ENCODE results near the gene SNRPD2.

The SNRPD2 gene

DNA sequence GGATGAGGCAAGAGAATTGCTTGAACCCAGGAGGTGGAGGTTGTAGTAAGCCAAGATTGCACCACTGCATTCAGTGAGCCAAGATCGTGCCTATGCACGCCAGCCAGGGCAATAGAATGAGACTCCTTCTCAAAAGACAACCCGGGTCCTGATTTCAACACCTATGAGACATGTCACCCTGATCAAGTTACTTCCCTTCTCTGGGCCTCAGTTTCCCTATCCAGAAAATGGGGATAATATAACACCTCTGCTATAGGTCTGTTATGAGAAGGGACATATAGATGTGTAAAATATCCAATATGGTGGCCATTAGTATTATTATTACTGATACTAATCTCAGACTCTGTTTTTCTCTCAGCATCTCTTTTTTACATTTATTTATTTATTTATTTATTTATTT lies 36.7 kb downstream of the SNRPD2 start:
- no peak for DNase-seq

DNA sequence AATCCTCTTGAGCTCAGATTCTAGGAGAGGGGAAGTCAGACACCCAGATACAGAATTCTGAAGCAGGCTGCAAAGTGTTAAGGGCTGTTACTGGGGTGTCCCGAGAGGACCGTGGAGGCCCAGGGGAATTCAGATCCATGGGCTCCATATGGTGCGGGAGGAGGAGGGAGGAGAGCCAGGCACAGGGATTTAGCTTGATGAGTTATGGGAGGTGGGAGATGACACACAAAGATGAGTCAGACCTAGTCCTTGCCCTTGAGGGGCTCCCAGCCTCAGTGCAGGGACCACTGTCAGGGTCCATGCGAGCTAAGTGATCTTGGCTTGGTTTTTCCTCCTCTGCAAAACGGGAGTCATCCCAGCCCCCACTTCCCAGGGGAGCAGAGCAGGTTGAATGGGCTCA lies 38.1 kb downstream of the SNRPD2 start:
- DNase-seq: no peak

DNA sequence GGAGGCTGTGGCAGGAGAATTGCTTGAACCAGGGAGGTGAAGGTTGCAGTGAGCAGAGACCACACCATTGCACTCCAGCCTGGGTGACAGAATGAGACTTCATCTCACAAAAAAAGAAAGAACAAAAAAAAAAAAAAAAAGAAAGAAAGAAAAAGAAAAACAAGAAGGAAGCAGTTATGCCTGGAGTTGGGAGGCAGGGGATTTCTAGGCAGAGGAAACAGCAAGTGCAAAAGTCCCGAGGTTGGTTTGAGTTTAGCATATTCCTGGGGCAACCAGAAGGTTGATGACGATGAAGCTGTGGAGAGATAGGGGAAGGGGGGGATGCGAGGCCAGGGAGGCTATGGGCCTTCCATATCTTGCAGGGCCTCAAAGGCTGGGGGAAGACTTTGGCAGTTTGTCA lies 41.0 kb downstream of the SNRPD2 start:
- no peak for DNase-seq

DNA sequence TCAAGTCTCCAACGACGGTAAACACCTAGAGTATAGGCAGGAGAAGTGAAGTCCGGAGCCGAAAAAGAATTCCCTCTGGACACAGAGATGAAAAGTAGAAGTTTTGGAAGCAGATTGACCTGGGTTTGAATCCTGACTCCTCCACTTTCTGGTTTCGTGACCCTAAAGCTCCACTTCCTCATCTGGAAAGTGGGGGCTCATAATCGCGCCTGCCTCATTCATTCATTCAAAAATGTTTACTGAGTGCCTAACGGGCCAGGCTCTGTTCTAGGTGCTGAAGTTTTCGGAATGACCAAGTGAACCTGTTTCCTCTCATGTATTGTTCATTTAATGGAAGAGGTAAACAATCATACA lies 45.4 kb downstream of the SNRPD2 start:
- DNase-seq: no peak

DNA sequence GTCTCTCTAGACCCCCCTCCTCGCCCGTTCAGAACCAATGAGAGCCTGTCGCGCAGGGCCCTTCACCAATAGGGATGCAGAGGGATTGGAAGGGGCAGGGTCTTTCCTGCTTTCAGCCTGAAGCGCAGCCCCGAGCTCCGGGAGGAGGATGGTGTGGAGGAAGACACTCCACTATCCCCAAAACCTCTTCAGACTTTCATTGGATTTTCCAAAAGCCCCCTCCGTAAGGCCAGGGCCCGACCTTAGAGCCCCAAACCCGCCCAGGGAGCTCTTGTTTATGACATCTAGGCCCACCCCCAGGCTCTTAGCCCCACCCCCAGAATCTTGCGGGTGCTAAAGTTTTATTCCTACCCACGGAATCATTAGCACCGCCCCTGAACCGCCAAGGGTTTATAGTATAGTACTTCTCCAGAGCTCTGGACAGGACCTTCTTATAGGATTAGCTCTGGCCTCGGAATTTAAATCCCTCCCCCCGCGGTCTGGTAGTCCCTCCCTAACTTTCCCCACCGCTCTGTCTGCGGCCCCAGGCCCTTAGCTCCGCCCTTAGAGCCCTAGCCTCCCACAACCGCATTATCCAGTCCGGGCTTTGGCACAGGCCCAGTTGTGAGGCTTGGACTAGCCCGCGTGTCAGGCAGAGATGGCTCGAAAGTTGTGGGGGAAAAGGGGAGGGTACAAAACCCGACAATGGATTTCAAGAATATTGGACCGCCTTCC lies 46.0 kb downstream of the SNRPD2 start:
- DNase-seq: peak; percentile 93

DNA sequence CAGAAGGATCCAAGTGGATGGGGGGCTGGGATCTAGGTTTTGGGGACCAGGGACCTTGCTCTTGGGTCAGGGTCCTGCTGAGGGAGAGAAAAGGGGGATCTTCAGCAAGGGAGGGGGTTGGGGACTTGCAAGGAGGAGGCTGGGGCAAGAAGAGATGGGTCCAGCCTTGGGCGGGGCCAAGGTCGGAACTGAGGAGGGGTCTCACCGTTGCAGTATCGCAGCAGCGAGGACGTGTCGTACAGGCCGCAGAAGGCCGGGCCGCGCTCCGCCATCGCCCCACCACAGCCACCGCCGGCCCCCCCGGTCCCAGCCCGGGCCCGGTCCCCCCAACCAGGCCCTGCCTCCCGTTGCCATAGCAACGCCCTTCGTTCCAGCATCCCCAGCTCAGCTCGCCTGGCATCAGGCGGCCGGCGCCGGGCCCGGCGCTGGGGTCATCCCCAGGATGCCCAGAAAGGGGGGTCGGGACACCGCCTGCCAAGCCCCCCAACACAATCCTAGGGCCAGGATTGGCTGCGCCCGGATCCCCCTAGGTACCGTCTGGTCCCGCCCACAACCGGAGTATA lies 46.6 kb downstream of the SNRPD2 start:
- DNase-seq: no peak

DNA sequence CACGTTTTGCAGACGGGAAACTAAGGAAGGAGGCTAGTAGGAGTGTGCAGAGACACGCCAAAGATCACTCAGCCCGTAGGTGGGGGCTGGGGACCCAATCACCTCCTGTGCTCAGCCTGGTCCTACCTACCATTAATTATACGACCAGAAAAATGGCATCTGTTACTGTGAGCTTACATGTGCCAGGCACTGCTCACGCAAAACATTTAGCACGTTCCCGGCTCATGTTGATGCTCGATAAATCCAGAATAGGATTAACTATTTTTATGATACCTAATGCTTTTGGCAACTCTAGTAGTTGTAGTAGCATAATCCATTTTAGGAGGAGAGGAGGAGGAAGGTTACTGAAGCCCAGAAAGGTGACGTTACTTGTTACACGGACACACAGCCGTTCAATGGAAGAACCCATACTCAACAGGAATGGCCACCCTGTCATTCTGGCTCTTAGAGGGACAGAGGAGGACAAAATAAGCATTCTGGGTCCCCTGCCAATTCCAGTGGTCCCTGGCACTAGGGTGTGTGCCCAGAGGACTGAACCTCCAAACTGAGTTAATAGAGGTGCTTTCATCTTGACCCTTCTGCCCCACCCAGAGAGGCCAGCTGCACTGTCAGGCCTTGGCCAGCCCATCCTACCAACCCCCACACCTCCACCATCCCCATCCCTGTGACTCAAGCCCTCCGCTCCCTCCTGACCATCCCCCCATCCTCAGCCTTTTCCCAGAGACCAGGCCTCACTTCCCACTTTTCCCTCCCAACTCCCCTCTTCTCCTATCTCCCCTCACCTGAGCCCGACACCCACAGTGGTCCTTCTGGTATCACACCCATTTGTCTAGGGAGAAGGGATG lies 47.6 kb downstream of the SNRPD2 start:
- no peak for DNase-seq

DNA sequence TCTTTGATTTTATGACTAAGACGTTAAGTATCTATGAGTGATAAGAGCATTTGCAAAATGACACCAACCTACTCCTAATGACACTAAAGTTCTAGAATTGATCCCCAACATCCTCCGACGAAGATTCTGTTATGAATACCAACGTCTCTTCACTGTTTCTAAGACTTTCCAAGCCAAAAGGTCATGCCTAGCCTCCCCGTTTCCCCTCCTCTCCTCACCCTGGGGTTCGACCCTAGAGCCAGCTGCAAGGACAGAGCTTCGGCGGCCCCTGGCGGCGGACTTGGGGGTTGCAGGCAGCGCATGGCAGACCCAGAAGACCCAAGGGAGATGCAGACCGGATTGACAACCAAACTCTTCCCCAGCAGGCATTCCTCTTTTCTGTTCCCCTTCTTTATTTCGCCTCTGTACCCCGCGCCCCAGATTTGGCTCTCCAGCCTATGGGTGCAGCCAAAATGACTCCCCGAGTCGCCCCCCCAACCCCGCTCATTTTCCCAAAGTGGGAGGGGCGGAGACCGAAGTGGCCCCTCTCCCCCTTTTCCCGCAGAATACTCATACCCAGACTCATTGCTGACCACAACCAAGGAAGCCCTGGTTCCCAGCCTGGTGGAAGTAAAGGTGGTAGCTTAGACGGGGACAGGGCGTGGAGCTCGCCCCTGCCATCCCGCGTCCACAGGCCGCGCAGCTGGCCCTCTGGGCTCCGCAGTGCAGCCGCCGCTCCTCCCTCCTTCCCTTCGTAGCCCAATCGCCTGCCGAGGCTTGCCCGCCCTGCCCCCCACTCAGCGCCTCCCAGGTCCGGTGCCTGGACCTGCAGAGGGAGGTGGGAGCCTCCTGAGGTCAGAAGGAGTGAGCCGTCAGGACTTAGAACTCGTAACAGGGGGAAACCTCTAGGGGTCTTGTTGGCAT lies 48.5 kb downstream of the SNRPD2 start:
- DNase-seq: peak; percentile 95

DNA sequence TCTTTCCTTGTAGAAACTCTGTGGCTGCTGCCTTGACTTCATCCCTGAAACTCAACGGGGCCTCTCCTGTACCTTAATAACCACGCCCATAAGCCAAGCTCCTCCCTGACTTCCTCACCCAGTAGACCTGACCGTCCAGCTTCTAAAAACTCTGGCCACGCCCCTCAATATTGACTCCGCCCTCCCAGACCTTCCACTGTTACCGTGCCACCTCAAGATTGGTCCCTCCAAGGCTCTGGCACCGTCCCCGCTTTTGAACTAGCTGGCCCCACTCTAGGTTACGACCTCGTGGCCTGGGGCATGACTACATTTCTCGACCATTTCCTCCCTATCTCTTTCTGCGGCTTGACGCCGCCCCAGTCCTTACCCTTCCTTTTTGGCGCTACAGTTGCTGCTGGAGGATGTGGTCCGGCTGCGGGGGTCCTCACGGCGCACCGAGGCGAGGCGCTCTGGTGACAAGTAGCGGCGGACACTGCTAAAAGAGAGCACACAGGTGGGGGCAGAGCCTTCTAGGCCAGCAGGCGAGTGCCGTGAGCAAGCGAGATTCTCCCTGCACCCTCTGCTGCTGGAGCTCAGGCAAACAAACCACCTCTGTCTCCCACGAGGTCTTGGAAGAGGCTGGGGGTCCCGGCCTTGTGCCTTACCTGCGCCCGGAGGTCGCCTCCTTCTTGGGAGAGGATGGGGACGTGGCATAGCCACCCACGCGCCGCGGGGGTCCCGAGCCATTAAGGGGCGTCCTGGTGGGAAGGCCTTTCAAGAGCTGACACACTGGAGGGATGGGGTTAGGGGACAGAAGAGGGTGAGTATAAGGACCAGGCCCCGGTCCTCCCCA lies 50.3 kb downstream of the SNRPD2 start:
- peak; percentile 97 for DNase-seq

DNA sequence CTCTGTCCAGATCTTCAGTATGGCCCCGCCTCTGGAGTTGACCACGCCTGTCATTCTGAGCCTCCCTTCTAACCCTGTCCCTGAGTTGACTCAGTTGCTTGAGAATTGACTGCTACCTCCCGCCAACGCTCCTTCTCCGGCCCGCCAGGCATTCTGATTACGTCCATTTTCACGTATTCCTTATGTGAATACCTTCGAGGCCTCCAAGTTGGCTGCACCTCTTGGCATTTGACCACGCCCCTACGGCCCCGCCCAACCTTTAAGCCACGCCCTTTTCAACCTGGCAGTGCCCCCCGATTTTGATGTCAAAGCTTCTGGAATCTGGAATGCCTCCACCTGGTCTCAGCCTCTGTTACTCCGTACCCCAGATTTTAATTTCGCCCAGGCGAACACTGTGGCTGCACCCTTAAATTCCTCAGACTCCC lies 50.9 kb downstream of the SNRPD2 start:
- DNase-seq: peak; percentile 75

DNA sequence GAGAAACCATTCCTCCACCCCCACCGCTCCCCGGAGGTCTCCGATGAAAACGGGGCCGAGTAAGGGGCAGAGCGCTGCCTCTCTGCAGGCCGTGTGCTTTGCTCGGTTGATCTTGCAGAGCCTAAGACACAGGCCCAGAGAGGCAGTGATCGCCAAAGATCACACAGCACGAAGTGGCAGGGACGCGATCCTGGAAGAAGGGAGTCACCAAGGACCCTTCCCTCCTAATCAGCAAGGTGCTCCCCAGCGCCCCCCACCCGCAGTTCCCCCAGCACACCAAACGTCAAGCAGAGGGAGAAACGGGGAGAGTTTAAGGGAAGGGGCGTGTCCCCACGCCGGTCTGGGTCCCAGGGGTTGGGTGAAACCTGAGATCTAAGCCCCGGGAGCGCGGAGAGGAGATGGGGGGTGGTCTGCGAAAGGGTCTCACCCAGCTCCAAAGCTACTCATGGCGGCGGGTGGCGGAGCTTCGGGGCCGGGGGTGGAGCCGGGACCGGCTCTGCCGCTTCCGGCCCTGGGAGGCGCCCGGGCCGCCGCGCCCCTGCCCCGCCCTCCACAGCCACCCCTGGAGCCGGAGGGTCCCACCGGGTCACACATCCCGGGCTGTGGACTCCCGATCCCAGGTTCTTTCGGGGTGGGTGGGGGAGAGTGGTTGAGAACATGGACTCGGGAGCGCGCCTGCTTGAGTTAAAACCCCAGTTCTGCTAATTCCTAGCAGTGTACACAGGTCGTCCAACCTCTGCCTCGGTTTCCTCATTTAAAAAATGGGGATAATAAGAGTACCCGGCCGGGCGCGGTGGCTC lies 52.6 kb downstream of the SNRPD2 start, which contains the start of gene EML2:
Gene EML2 (minus strand): TSS at position 468 of the 800 bp plus-strand sequence. CDS start 21 bp downstream, at position 447.
- DNase-seq: peak; percentile 88

DNA sequence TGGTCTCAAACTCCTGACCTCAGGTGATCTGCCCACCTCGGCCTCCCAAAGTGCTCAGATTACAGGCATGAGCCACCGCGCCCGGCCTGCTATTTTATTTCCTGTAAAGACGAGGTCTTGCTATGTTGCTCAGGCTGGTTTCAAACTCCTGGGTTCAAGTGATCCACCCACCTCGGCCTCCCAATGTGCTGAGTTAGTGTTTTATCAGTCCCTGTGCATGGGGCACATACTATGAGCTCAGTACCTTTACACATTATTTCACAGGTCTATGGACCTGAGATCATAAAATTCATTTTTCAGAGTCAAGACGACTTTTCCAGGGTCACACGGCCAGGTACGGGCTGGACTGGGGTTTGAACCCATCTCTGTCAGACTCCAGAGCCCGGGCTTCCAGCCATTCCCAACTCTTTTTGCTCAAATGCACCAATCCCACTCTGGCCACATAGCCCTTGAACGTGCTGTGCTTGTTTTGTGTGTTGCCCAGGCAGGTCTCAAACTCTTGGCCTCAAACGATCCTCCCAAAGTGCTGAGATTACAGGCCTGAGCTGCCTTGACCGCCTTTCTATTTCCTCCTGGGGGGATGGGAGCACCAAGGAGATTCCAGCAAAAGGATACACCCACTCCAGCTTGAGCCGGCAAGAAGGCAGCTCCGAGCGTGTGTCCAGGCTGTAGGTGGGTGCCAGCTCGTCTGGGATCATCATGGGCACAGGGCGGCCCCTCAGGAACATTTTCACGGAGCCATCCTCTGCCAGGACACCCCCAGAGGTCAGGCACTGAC lies 53.7 kb downstream of the SNRPD2 start:
- peak; percentile 84 for DNase-seq

All from islet precursor cell (in vitro differentiated cells).